ENCODE data around the gene HIP1R.
"Not testable (repeated sequence)": the region's sequence is repeated elsewhere in the genome, so short reads cannot be mapped to it uniquely, and the experiment has no call there.

Gene HIP1R

GRCh38 chr12:122834921-122835749 lies at the start of gene HIP1R:
Gene HIP1R, plus strand, starts transcription at chr12:122835457. Its CDS starts 94 bp downstream, at chr12:122835551.
- DNase-seq (ENCODE audit: low read depth in 2 of 2) = peak; percentile 6 to 31

GRCh38 chr12:122785503-122785902 lies 49.8 kb upstream of the HIP1R start:
- no peak for DNase-seq (ENCODE audit: low read depth in 2 of 2)

GRCh38 chr12:122788387-122788786 lies 46.9 kb upstream of the HIP1R start:
- DNase-seq (ENCODE audit: low read depth in 2 of 2) = no peak

GRCh38 chr12:122789637-122790036 lies 45.6 kb upstream of the HIP1R start:
- no peak for DNase-seq (ENCODE audit: low read depth in 2 of 2)

- DNase-seq (ENCODE audit: low read depth in 2 of 2) = no peak
Observed at GRCh38 chr12:122790393-122791075, 44.7 kb upstream of the HIP1R start.

GRCh38 chr12:122793685-122794106 lies 41.6 kb upstream of the HIP1R start:
- no peak for DNase-seq (ENCODE audit: low read depth in 2 of 2)

GRCh38 chr12:122795807-122796206 lies 39.5 kb upstream of the HIP1R start:
- DNase-seq (ENCODE audit: low read depth in 2 of 2) = no peak

- no peak for DNase-seq (ENCODE audit: low read depth in 2 of 2)
Observed at GRCh38 chr12:122799641-122800243, 35.5 kb upstream of the HIP1R start.

GRCh38 chr12:122803937-122804336 lies 31.3 kb upstream of the HIP1R start:
- no peak for DNase-seq (ENCODE audit: low read depth in 2 of 2)

GRCh38 chr12:122804957-122805356 lies 30.3 kb upstream of the HIP1R start:
- DNase-seq (ENCODE audit: low read depth in 2 of 2) = not testable (repeated sequence)

- DNase-seq (ENCODE audit: low read depth in 2 of 2) = no peak
Observed at GRCh38 chr12:122807651-122808050, 27.6 kb upstream of the HIP1R start.

- DNase-seq (ENCODE audit: low read depth in 2 of 2) = no peak
Observed at GRCh38 chr12:122811777-122812176, 23.5 kb upstream of the HIP1R start.

- DNase-seq (ENCODE audit: low read depth in 2 of 2) = no peak
Observed at GRCh38 chr12:122813310-122813713, 21.9 kb upstream of the HIP1R start.

- DNase-seq (ENCODE audit: low read depth in 2 of 2) = no peak
Observed at GRCh38 chr12:122819209-122819785, 16.0 kb upstream of the HIP1R start.

GRCh38 chr12:122820138-122820537 lies 15.1 kb upstream of the HIP1R start:
- no peak for DNase-seq (ENCODE audit: low read depth in 2 of 2)

GRCh38 chr12:122820838-122821271 lies 14.4 kb upstream of the HIP1R start:
- no peak for DNase-seq (ENCODE audit: low read depth in 2 of 2)

- DNase-seq (ENCODE audit: low read depth in 2 of 2) = no peak
Observed at GRCh38 chr12:122823429-122823828, 11.8 kb upstream of the HIP1R start.

- DNase-seq (ENCODE audit: low read depth in 2 of 2) = no peak
Observed at GRCh38 chr12:122825773-122826724, 9.2 kb upstream of the HIP1R start.

- DNase-seq (ENCODE audit: low read depth in 2 of 2) = no peak
Observed at GRCh38 chr12:122827258-122827657, 8.0 kb upstream of the HIP1R start.

- DNase-seq (ENCODE audit: low read depth in 2 of 2) = no peak
Observed at GRCh38 chr12:122830517-122831214, 4.6 kb upstream of the HIP1R start.
